K562 (cell line): ENCODE measurements around the gene FAM20C. TPM values are rescaled to one million over a fixed set of nuclear protein-coding genes. Genes with fewer than 3 reads are reported as not detected.

Experiments used
- ATAC-seq: fragments of 200-7000 bp; cut with Tn5 transposase; 3 replicates; pipeline ENCODE4 v1.9.1; 2020; ENCODE audit warnings: moderate library complexity
- BruUV-seq: library from RNA; stranded (reverse); fragments of 400-500 nt; replicated peaks from 2 replicates; lab custom pipeline; 2021; lab: Mats Ljungman, UMichigan
- CTCF ChIA-PET: fragments of 300-600 bp; formaldehyde crosslinking; extraction: SDS; loops from one replicate; lab custom pipeline; 2021; ENCODE audit warnings: low intra/inter-chr PET ratio; lab: Yijun Ruan, JAX
- POLR2A ChIA-PET: fragments of 300-600, 350-650 bp; sonication (Branson Sonifier 250); formaldehyde crosslinking; extraction: SDS; loops from one replicate; lab custom pipeline; 2021; ENCODE audit warnings: antibody characterized with exemption, inconsistent platforms; lab: Yijun Ruan, JAX
- DNase-seq, 4 experiments: peaks; one replicate each; pipeline versions ENCODE4 v3.0.0 to v3.0.0-alpha.2; 2011 to 2018; ENCODE audit warnings: low spot score in 3 of 4, mixed read lengths in 3 of 4; ENCODE audit errors: extremely low read depth in 1 of 4
- FAIRE-seq: peaks from 2 replicates; lab custom pipeline; 2011; peaks lifted over from hg19 to GRCh38; lab: Jason Lieb, UNC
- H2AFZ ChIP-seq: 2 replicates; pipeline ENCODE4 v1.6.0; 2011; ENCODE audit warnings: low read depth, low read length, control low read depth, inconsistent platforms
- H3K27ac ChIP-seq: fragments of 200-600 bp; 3 replicates; pipeline ENCODE4 v1.8.0; 2011; ENCODE audit warnings: low read depth, mild to moderate bottlenecking, control low read depth, inconsistent platforms, low read length, moderate library complexity, mixed read lengths; ENCODE audit errors: extremely low read depth
- H3K27me3 ChIP-seq, 2 experiments: fragments of 300-600 bp in 1 of 2; 2 replicates in 1 of 2; 3 replicates in 1 of 2; pipeline versions ENCODE4 v1.6.0 to v1.8.0; 2011; ENCODE audit warnings: inconsistent platforms in 2 of 2, low read length in 2 of 2, mild to moderate bottlenecking in 1 of 2, mixed read lengths in 1 of 2, moderate library complexity in 1 of 2; ENCODE audit not compliant: control insufficient read depth in 2 of 2, insufficient read depth in 2 of 2
- H3K36me3 ChIP-seq: fragments of 300-600 bp; 3 replicates; pipeline ENCODE4 v1.8.0; 2011; ENCODE audit warnings: mild to moderate bottlenecking, low read length, inconsistent platforms; ENCODE audit not compliant: control insufficient read depth, insufficient read depth
- H3K4me1 ChIP-seq, 2 experiments: fragments of 200-600 bp in 1 of 2; replicated peaks in 1 of 2; 2 replicates in 1 of 2; 3 replicates in 1 of 2; pipeline versions ENCODE4 v1.5.1 to v1.8.0; 2011; ENCODE audit warnings: inconsistent platforms in 2 of 2, low read length in 2 of 2, mild to moderate bottlenecking in 1 of 2, mixed read lengths in 1 of 2, moderate library complexity in 1 of 2; ENCODE audit not compliant: control insufficient read depth in 2 of 2, insufficient read depth in 2 of 2
- H3K4me2 ChIP-seq: 2 replicates; pipeline ENCODE4 v1.6.1; 2011; ENCODE audit warnings: low read length, control low read depth, inconsistent platforms, mixed read lengths; ENCODE audit not compliant: insufficient read depth
- H3K4me3 ChIP-seq: fragments of 200-600 bp; sonication (generic), shearing (Covaris generic); 2 replicates; pipeline ENCODE4 v1.5.1; 2016; ENCODE audit warnings: control low read depth, inconsistent platforms
- H3K79me2 ChIP-seq: fragments of 200-600 bp; 3 replicates; pipeline ENCODE4 v1.8.0; 2011; ENCODE audit warnings: low read length, inconsistent platforms; ENCODE audit not compliant: control insufficient read depth, insufficient read depth
- H3K9ac ChIP-seq, 2 experiments: 2 replicates each; pipeline versions ENCODE4 v1.6.0 to v1.6.1; 2011; ENCODE audit warnings: low read depth in 2 of 2, low read length in 2 of 2, control low read depth in 1 of 2, inconsistent platforms in 1 of 2, mild to moderate bottlenecking in 1 of 2, mixed read lengths in 1 of 2; ENCODE audit not compliant: insufficient read depth in 1 of 2
- H3K9me1 ChIP-seq: one replicate; pipeline ENCODE4 v1.6.0; 2011; ENCODE audit warnings: inconsistent platforms, mild to moderate bottlenecking, low read length, moderate library complexity; ENCODE audit not compliant: control insufficient read depth, insufficient read depth
- H3K9me3 ChIP-seq: replicated peaks from 2 replicates; pipeline ENCODE4 v1.5.1; 2011; ENCODE audit warnings: low read depth, low read length, inconsistent platforms; ENCODE audit not compliant: control insufficient read depth, insufficient read depth
- H4K20me1 ChIP-seq: replicated peaks from 2 replicates; pipeline ENCODE4 v1.6.1; 2011; ENCODE audit warnings: low read length, inconsistent platforms, mixed read lengths; ENCODE audit not compliant: control insufficient read depth, insufficient read depth
- CHCHD3 ChIP-seq: fragments of 250-450 bp; sonication (Bioruptor Pico); IDR thresholded peaks from 2 replicates; pipeline ENCODE4 v2.1.2; 2022; ENCODE audit warnings: mild to moderate bottlenecking
- E2F4 ChIP-seq: sonication (generic); formaldehyde crosslinking; IDR thresholded peaks from 2 replicates; pipeline ENCODE4 v1.8.0; 2022; ENCODE audit warnings: mild to moderate bottlenecking, low read depth, missing genetic modification reagents
- SAFB ChIP-seq: fragments of 200-400 bp; formaldehyde crosslinking; IDR thresholded peaks from 2 replicates; pipeline ENCODE4 v1.6.1; 2017; ENCODE audit warnings: low read depth, low read length, borderline replicate concordance
- SRSF7 ChIP-seq: fragments of 200-400 bp; formaldehyde crosslinking; optimal IDR thresholded peaks from 2 replicates; pipeline ENCODE3; 2017; ENCODE audit warnings: mild to moderate bottlenecking, low read depth, low read length
- TARDBP ChIP-seq: fragments of 450-650 bp; IDR thresholded peaks from 2 replicates; pipeline ENCODE4 v1.6.1; 2016
- XRCC5 ChIP-seq: fragments of 200-400 bp; formaldehyde crosslinking; IDR thresholded peaks from 2 replicates; pipeline ENCODE4 v1.6.1; 2017; ENCODE audit warnings: low read depth, mild to moderate bottlenecking, low read length
- ZBTB1 ChIP-seq: sonication (generic); formaldehyde crosslinking; IDR thresholded peaks from 2 replicates; pipeline ENCODE4 v1.8.1; 2023; ENCODE audit warnings: missing genetic modification reagents, low read depth, mild to moderate bottlenecking, borderline replicate concordance
- WGBS: fragments of 100-300 bp; shearing (Covaris generic); methylation state at CpG from one replicate; pipeline ENCODE4 v1.1.6; 2016; ENCODE audit warnings: low coverage, mixed read lengths; ENCODE audit not compliant: insufficient coverage; ENCODE audit errors: missing lambda C conversion rate; 5-methylcytosine and 5-hydroxymethylcytosine counted together
- in situ Hi-C: fragments of 300-500 bp; cut with MboI; formaldehyde crosslinking; loops from 4 replicates; pipeline ENCODE4 v1.15.0; 2018; ENCODE audit warnings: inconsistent platforms, mixed read lengths
- intact Hi-C: fragments of 100-400 bp; cut with micrococcal nuclease; formaldehyde crosslinking; loops from 2 replicates; pipeline ENCODE4 v1.14.2; 2022
- polyA plus RNA-seq, 8 experiments: library from polyadenylated mRNA; depleted of rRNA in 4 of 8; stranded (reverse) in 5 of 8; unstranded in 3 of 8; fragments of >200 nt; fragmentation: Nextera tagmentation in 2 of 8; fragmentation: Illumina TruSeq in 1 of 8; extraction: Ambion mirVana in 2 of 8; extraction: Trizol in 1 of 8; gene quantifications; 2 replicates each; pipeline versions ENCODE4 v1.2.1 to v1.2.3, GENCODE V29; 2011 to 2014; ENCODE audit warnings: inconsistent platforms in 1 of 8, missing spikeins in 1 of 8
- total RNA-seq, 7 experiments: library from RNA; depleted of rRNA in 6 of 7; stranded (reverse); fragments of >200 nt in 6 of 7; fragmentation: Illumina TruSeq in 2 of 7; extraction: Trizol in 2 of 7; gene quantifications; 2 replicates each; pipeline versions ENCODE4 v1.2.1 to v1.2.3, GENCODE V29; 2011 to 2021; ENCODE audit warnings: low replicate concordance in 1 of 7

The FAM20C gene
- total and polyA plus RNA-seq, 9 of the 15 experiments (the other 6 are each of a cell fraction or from before 2014, with no cell fraction given): 0.09 TPM; not detected in 8

DNA sequence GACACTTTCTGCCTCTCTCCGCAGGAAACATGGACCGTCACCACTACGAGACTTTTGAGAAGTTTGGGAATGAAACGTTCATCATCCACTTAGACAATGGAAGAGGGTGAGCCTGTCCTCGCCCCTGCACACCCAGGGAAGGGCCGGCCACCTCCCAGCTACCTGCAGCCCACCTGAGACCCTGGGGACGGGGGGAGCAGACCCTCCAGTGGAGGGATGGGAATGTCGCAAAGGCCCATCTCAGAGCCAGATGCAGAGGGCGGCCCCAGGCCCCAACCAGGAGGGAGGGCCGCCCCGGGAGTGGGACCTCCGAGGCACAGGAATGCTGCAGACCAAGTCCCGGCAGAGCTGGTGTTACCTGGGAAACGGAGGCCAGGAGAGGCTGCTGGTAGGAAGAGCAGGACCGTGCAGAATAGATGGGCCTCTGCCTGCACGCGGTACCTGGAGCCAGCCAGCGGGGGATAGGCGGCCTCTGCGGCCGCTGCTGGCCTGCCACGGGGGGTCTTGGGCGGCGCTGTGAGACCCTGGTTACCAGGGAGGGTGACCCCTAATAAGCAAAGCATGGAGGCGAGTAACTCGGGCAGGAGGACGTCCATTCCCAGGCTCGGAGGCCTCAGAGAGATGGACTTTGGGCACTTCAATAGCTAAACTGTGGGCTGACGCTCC lies 64.7 kb downstream of the FAM20C start:
- ChIA-PET CTCF (interaction anchor here (0.6 kb wide), 1 partner anchor 1036 kb away, joined by 5 read pairs; no protein-coding TSS in a partner anchor), POLR2A (interaction anchor here (0.5 to 1.1 kb wide), 3 partner anchors 13 to 222 kb away, joined by 3 read pairs; no protein-coding TSS in a partner anchor)
- no peak for TF ChIP-seq SAFB
- TF ChIP-seq E2F4 (CRISPR knock-in tag): no peak
- TF ChIP-seq ZBTB1 (CRISPR knock-in tag): no peak
- TF ChIP-seq TARDBP: no peak
- TF ChIP-seq SRSF7: no peak
- TF ChIP-seq CHCHD3 (CRISPR knock-in tag): no peak
- TF ChIP-seq XRCC5: no peak
- H3K9me3 ChIP-seq: peaks cover 6% of the 10 kb centered on the region
- no TSS peak for BruUV-seq
- H3K27ac ChIP-seq: no peak overlapping the region
- H3K36me3 ChIP-seq: no peaks in the 10 kb centered on the region
- H3K9me1 ChIP-seq: no peaks in the 10 kb centered on the region
- in situ Hi-C loops (no loop called here), intact Hi-C loops (no loop called here)
- H3K27me3 ChIP-seq: peaks cover 45 to 82% of the 10 kb centered on the region in 2 experiments
- H3K4me1 ChIP-seq: peaks cover 0 to 29% of the 10 kb centered on the region in 2 experiments; a peak in 2 of 5 replicates
- no peak for DNase-seq
- WGBS: 5% methylated on average over 29 of the region's 29 CpGs
- H4K20me1 ChIP-seq: peaks cover 19% of the 10 kb centered on the region
- H3K9ac ChIP-seq: no peak overlapping the region
- ATAC-seq: no peak
- H3K4me2 ChIP-seq: no peak overlapping the region
- no peaks in the 10 kb centered on the region for H3K79me2 ChIP-seq
- no peak for FAIRE-seq
- H2AFZ ChIP-seq: no peak overlapping the region
- no peak overlapping the region for H3K4me3 ChIP-seq
